Left lung (tissue), 10 donors: ENCODE results near the gene GRID1. TPM values are rescaled to one million over a fixed set of nuclear protein-coding genes. Genes with fewer than 3 reads are reported as not detected.

Source experiments
- ATAC-seq: fragments of 200-7000 bp; cut with Tn5 transposase; one replicate; pipeline ENCODE4 v1.9.1; 2020; ENCODE audit warnings: moderate library complexity
- DNase-seq, 4 donors: peaks; one replicate each; pipeline ENCODE4 v3.0.0-alpha.2; 2013 to 2020
- H3K27ac ChIP-seq, 2 donors: fragments of 200-600 bp; sonication (generic) in 1 of 2; one replicate each; pipeline versions ENCODE4 v1.5.0 to v1.8.0; 2020 to 2021
- H3K27me3 ChIP-seq, 2 donors: fragments of 200-600 bp; sonication (generic) in 1 of 2; one replicate each; pipeline versions ENCODE4 v1.5.0 to v1.8.0; 2020 to 2021
- H3K36me3 ChIP-seq, 2 donors: fragments of 200-600 bp; sonication (generic) in 1 of 2; one replicate each; pipeline versions ENCODE4 v1.5.0 to v1.8.0; 2020 to 2021
- H3K4me1 ChIP-seq, 2 donors: fragments of 200-600 bp; one replicate each; pipeline ENCODE4 v1.8.0; 2021
- H3K4me3 ChIP-seq, 2 donors: fragments of 200-600 bp; sonication (generic) in 1 of 2; one replicate each; pipeline versions ENCODE4 v1.5.0 to v1.8.0; 2020 to 2021; ENCODE audit warnings: mild to moderate bottlenecking in 1 of 2
- H3K9me3 ChIP-seq, 2 donors: fragments of 200-600 bp; sonication (generic) in 1 of 2; one replicate each; pipeline versions ENCODE4 v1.5.0 to v1.8.0; 2020 to 2021
- CTCF ChIP-seq, 2 donors: fragments of 200-600 bp; sonication (generic) in 1 of 2; IDR thresholded peaks; one replicate each; pipeline versions ENCODE4 v1.5.0 to v1.8.0; 2021; ENCODE audit warnings: antibody characterized with exemption in 2 of 2
- intact Hi-C, 2 donors: fragments of 100-400 bp; cut with DNase I; formaldehyde crosslinking; loops; one replicate each; pipeline versions ENCODE4 v1.11.2 to v1.14.2; 2022
- polyA plus RNA-seq, 6 donors: library from polyadenylated mRNA; unstranded; fragments of 120-200 nt; gene quantifications; one replicate each; pipeline ENCODE4 v1.2.1, GENCODE V29; 2013; ENCODE audit not compliant: insufficient read length in 6 of 6
- total RNA-seq, 2 donors: library from RNA; stranded (reverse); fragmentation: NEBNext Ultra II Directional; extraction: Animal tissue kit (Norgen Biotek cat#: 25700); gene quantifications; one replicate each; pipeline ENCODE4 v1.2.1, GENCODE V29; 2021
- donor health status: DM: no; HTN: yes; CAD: no.
- donor health status: DM: no; HTN: no; CAD: no.

Gene GRID1
- total and polyA plus RNA-seq, 8 donors = 0.81 to 2.6 (median 1.2) TPM

DNA sequence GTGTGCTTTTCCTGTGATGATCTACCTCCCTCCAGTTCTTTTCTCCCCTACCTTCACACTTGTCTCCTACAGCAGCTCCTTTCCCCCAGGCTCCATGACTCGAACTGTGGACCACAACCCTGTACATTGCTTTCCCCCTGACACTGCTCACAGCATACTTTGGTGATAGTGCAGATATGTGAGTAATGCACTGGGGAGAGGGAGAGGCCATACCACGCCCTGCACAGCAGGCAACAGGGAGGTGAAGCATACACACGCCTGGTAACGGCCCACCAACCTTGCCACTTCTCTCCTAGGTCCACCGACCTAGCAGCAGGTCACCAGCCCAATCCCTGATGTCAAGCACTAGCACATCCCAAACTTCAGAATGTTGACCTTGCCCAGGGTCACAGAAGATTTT lies 238.2 kb downstream of the GRID1 start:
- ATAC-seq (no peak), DNase-seq (no peak)
- no peaks in the 10 kb centered on the region for H3K36me3 ChIP-seq
- TF ChIP-seq CTCF (IDR thresholded peaks at IDR 0.05) = no peak
- H3K27ac ChIP-seq = no peak overlapping the region
- no peak overlapping the region for H3K4me3 ChIP-seq
- intact Hi-C loops = no loop called here
- H3K9me3 ChIP-seq = peaks cover 0 to 3% of the 10 kb centered on the region in 2 donors
- H3K27me3 ChIP-seq = no peaks in the 10 kb centered on the region
- no peaks in the 10 kb centered on the region for H3K4me1 ChIP-seq

GRCh38 chr10:86127274-86127819 lies 239.2 kb downstream of the GRID1 start:
- DNase-seq (no peak), ATAC-seq (no peak)
- Histone ChIP-seq H3K27ac (no peak overlapping the region), H3K4me1 (no peaks in the 10 kb centered on the region), H3K27me3 (no peaks in the 10 kb centered on the region), H3K9me3 (peaks cover 0 to 3% of the 10 kb centered on the region in 2 donors), H3K36me3 (no peaks in the 10 kb centered on the region), H3K4me3 (no peak overlapping the region)
- intact Hi-C loops = no loop called here
- TF ChIP-seq CTCF (IDR thresholded peaks at IDR 0.05) = no peak

- Histone ChIP-seq H3K9me3 (no peaks in the 10 kb centered on the region), H3K27me3 (no peaks in the 10 kb centered on the region), H3K4me3 (no peak overlapping the region), H3K27ac (no peak overlapping the region), H3K4me1 (no peaks in the 10 kb centered on the region), H3K36me3 (no peaks in the 10 kb centered on the region)
- no peak for ATAC-seq
- intact Hi-C loops = no loop called here
- no peak for DNase-seq
- TF ChIP-seq CTCF (IDR thresholded peaks at IDR 0.05) = no peak
These were observed 241.9 kb downstream of the GRID1 start for GRCh38 chr10:86124734-86125133.

- no peaks in the 10 kb centered on the region for H3K9me3 ChIP-seq
- TF ChIP-seq CTCF (IDR thresholded peaks at IDR 0.05) = no peak
- no peak overlapping the region for H3K27ac ChIP-seq
- ATAC-seq (no peak), DNase-seq (peak in 1 of 4 donors; percentile 69)
- intact Hi-C loops = no loop called here
- H3K4me3 ChIP-seq = no peak overlapping the region
- no peaks in the 10 kb centered on the region for H3K27me3 ChIP-seq
- H3K4me1 ChIP-seq = no peaks in the 10 kb centered on the region
- no peaks in the 10 kb centered on the region for H3K36me3 ChIP-seq
These were observed 242.9 kb downstream of the GRID1 start for GRCh38 chr10:86123715-86124114.

DNA sequence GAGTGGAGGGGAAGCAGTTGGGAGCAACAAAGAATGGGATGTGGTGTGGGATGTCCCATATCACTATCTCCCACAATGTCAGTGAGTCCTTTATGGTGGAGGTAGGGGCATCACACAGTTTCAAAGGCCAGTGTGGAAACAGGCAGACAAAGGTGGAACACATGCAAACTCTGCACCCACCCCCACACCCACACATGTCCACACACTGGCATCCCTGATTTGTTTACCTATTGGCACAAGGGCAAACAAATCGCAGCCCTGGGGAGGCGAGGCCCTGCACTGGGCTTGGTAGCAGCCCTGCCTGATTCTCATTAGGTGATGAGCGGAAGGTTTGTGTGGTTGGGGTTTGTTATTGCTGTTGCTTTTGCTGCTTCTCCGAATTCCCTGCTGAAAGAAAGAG lies 243.3 kb downstream of the GRID1 start:
- Histone ChIP-seq H3K9me3 (no peaks in the 10 kb centered on the region), H3K4me3 (no peak overlapping the region), H3K36me3 (no peaks in the 10 kb centered on the region), H3K27ac (no peak overlapping the region), H3K4me1 (no peaks in the 10 kb centered on the region), H3K27me3 (no peaks in the 10 kb centered on the region)
- ATAC-seq (no peak), DNase-seq (no peak)
- TF ChIP-seq CTCF (IDR thresholded peaks at IDR 0.05) = no peak
- intact Hi-C loops = no loop called here
